Measurements from ENCODE around the gene ABCF2. TPM values are rescaled to one million over a fixed set of nuclear protein-coding genes. Genes with fewer than 3 reads are reported as not detected.

The ABCF2 gene
- total RNA-seq, 2 experiments from 2014 or later, result 31.8 to 44.9 TPM

DNA sequence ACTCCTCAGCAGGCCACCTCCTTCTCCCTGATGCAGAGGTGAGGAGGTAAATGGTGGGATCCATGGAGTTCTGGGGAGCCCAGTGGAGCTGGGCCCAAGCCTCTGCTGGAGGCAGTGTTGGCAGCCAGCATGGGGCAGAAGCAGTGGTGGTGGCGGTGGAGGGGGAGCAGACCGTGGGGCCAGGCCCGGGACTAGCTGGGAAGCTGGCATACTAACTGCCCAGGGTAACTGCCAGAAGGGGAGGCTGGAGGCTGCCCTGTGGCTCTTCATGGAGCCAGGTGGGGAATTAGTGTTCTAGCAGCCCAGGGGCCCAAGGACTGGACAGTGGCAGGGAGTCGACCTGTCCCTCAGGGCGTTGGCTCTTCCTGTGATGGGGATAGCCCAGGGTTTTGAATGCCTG is 37.6 kb upstream of the ABCF2 start:
- Histone ChIP-seq H3K36me3 (ENCODE audit: insufficient read depth, low read length) (no peaks in the 10 kb centered on the region), H3K9me3 (ENCODE audit: low read length) (no peaks in the 10 kb centered on the region), H3K27ac (ENCODE audit: low read depth, low read length, poor library complexity, severe bottlenecking) (no peak overlapping the region), H3K4me1 (ENCODE audit: insufficient read depth, low read length, poor library complexity, severe bottlenecking) (no peaks in the 10 kb centered on the region), H4K20me1 (ENCODE audit: insufficient read depth, low read length) (no peaks in the 10 kb centered on the region), H3K4me2 (ENCODE audit: low read length) (no peak overlapping the region), H3K4me3 (ENCODE audit: low read depth, low read length, poor library complexity, severe bottlenecking) (no peak overlapping the region), H3K9me2 (ENCODE audit: insufficient read depth, low read length) (no peaks in the 10 kb centered on the region), H3K79me2 (ENCODE audit: insufficient read depth, low read depth, low read length) (no peaks in the 10 kb centered on the region), H2AFZ (ENCODE audit: low read length) (no peak overlapping the region)
- CTCF ChIA-PET (ENCODE audit: unreplicated experiment), result no interaction called here
- intact Hi-C loops (cut with micrococcal nuclease; ENCODE audit: unreplicated experiment), result no loop called here
- POLR2A ChIA-PET, result no interaction called here
- no TSS peak for BruUV-seq (replicated peaks)
- TF ChIP-seq, protein P1, sequence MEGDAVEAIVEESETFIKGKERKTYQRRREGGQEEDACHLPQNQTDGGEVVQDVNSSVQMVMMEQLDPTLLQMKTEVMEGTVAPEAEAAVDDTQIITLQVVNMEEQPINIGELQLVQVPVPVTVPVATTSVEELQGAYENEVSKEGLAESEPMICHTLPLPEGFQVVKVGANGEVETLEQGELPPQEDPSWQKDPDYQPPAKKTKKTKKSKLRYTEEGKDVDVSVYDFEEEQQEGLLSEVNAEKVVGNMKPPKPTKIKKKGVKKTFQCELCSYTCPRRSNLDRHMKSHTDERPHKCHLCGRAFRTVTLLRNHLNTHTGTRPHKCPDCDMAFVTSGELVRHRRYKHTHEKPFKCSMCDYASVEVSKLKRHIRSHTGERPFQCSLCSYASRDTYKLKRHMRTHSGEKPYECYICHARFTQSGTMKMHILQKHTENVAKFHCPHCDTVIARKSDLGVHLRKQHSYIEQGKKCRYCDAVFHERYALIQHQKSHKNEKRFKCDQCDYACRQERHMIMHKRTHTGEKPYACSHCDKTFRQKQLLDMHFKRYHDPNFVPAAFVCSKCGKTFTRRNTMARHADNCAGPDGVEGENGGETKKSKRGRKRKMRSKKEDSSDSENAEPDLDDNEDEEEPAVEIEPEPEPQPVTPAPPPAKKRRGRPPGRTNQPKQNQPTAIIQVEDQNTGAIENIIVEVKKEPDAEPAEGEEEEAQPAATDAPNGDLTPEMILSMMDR (conservative IDR thresholded peaks at IDR 0.05; ENCODE audit: low read length), result no peak
- TF ChIP-seq EZH2phosphoT487 (IDR thresholded peaks at IDR 0.05; ENCODE audit: borderline replicate concordance, low read depth, low read length), result no peak
- DNase-seq (ENCODE audit: low spot score), result no peak

DNA sequence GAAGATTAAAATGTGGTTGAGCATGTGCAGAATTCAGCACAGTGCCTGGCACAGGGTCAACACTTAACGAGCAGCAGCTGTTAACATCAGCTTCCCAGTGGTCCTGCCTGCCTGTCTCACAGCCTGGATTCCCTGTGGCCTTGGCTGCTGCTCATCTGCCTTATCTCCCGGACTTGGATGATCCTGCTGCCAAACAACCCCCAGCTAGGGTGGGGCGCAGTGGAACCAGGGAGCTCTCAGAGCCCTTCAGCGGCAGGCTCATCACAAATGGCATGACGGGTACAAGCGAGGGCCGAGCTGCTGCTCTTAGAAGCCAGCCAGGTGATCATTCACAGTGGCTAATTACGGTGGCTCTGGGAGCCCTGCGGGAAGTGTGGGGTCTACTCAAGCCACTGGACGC is 34.5 kb upstream of the ABCF2 start:
- Histone ChIP-seq H3K27ac (ENCODE audit: low read depth, low read length, poor library complexity, severe bottlenecking) (no peak overlapping the region), H3K9me3 (ENCODE audit: low read length) (no peaks in the 10 kb centered on the region), H3K9me2 (ENCODE audit: insufficient read depth, low read length) (no peaks in the 10 kb centered on the region), H2AFZ (ENCODE audit: low read length) (no peak overlapping the region), H3K4me2 (ENCODE audit: low read length) (no peak overlapping the region), H3K4me1 (ENCODE audit: insufficient read depth, low read length, poor library complexity, severe bottlenecking) (no peaks in the 10 kb centered on the region), H4K20me1 (ENCODE audit: insufficient read depth, low read length) (no peaks in the 10 kb centered on the region), H3K79me2 (ENCODE audit: insufficient read depth, low read depth, low read length) (no peaks in the 10 kb centered on the region), H3K36me3 (ENCODE audit: insufficient read depth, low read length) (no peaks in the 10 kb centered on the region), H3K4me3 (ENCODE audit: low read depth, low read length, poor library complexity, severe bottlenecking) (no peak overlapping the region)
- TF ChIP-seq, protein P1 (conservative IDR thresholded peaks at IDR 0.05; ENCODE audit: low read length), result no peak
- no peak for TF ChIP-seq EZH2phosphoT487 (IDR thresholded peaks at IDR 0.05; ENCODE audit: borderline replicate concordance, low read depth, low read length)
- ChIA-PET CTCF (ENCODE audit: unreplicated experiment) (interaction anchor here (0.5 kb wide), 1 partner anchor 42 kb away, joined by 3 read pairs; no protein-coding TSS in a partner anchor), POLR2A (interaction anchor here (0.8 kb wide), 1 partner anchor 24 kb away, joined by 7 read pairs; no protein-coding TSS in a partner anchor)
- DNase-seq (ENCODE audit: low spot score), result no peak
- intact Hi-C loops (cut with micrococcal nuclease; ENCODE audit: unreplicated experiment), result no loop called here
- no TSS peak for BruUV-seq (replicated peaks)

DNA sequence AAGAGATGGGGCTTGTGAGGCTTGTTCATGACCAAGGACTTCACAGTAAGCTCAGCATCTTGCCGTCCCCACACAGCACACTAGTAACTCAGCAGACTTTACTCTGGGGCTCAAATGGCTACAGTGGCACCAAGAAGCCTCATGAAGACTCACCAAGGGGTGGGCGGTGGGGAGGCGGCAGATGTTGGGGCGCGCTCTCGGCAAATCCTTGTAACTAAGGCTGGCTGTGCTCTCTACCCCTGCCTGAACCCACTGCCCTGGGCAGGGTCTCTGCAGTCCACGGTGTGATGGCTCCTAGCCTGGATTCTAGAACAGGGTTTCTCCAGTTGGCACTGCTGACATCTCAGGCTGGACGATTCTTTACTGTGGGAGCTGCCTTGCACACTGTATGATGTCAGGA is 33.9 kb upstream of the ABCF2 start:
- H3K9me2 ChIP-seq (ENCODE audit: insufficient read depth, low read length), result no peaks in the 10 kb centered on the region
- TF ChIP-seq EZH2phosphoT487 (IDR thresholded peaks at IDR 0.05; ENCODE audit: borderline replicate concordance, low read depth, low read length), result no peak
- TF ChIP-seq, protein P1 (conservative IDR thresholded peaks at IDR 0.05; ENCODE audit: low read length), result no peak
- intact Hi-C loops (cut with micrococcal nuclease; ENCODE audit: unreplicated experiment), result no loop called here
- ChIA-PET POLR2A (no interaction called here), CTCF (ENCODE audit: unreplicated experiment) (interaction anchor here (0.5 kb wide), 1 partner anchor 42 kb away, joined by 3 read pairs; no protein-coding TSS in a partner anchor)
- H3K4me3 ChIP-seq (ENCODE audit: low read depth, low read length, poor library complexity, severe bottlenecking), result no peak overlapping the region
- BruUV-seq (replicated peaks), result no TSS peak
- H3K9me3 ChIP-seq (ENCODE audit: low read length), result no peaks in the 10 kb centered on the region
- no peaks in the 10 kb centered on the region for H3K36me3 ChIP-seq (ENCODE audit: insufficient read depth, low read length)
- H4K20me1 ChIP-seq (ENCODE audit: insufficient read depth, low read length), result no peaks in the 10 kb centered on the region
- H2AFZ ChIP-seq (ENCODE audit: low read length), result no peak overlapping the region
- no peak for DNase-seq (ENCODE audit: low spot score)
- no peaks in the 10 kb centered on the region for H3K79me2 ChIP-seq (ENCODE audit: insufficient read depth, low read depth, low read length)
- no peak overlapping the region for H3K27ac ChIP-seq (ENCODE audit: low read depth, low read length, poor library complexity, severe bottlenecking)
- H3K4me2 ChIP-seq (ENCODE audit: low read length), result no peak overlapping the region
- no peaks in the 10 kb centered on the region for H3K4me1 ChIP-seq (ENCODE audit: insufficient read depth, low read length, poor library complexity, severe bottlenecking)

All from OCI-LY7 (cell line).